Stimulated activated CD8-positive, alpha-beta memory T cell treated with anti-CD3 and anti-CD28 coated beads, Interleukin-4, amount 100 ng/mL, for 24 hours (primary cell): ENCODE measurements around the gene TNFSF13B.
"Not testable (repeated sequence)": the region's sequence is repeated elsewhere in the genome, so short reads cannot be mapped to it uniquely, and the experiment has no call there.

Source experiments
- DNase-seq: peaks from one replicate; pipeline ENCODE4 v3.0.0-alpha.2; 2020; ENCODE audit warnings: low read depth

Gene TNFSF13B

GRCh38 chr13:108283110-108283509 is 13.6 kb downstream of the TNFSF13B start:
- no peak for DNase-seq

GRCh38 chr13:108288741-108289140 is 19.2 kb downstream of the TNFSF13B start:
- no peak for DNase-seq

- DNase-seq: no peak
Observed at GRCh38 chr13:108289819-108290218, 20.3 kb downstream of the TNFSF13B start.

- DNase-seq: no peak
Observed at GRCh38 chr13:108297114-108297513, 27.6 kb downstream of the TNFSF13B start.

- DNase-seq: no peak
Observed at GRCh38 chr13:108302279-108302678, 32.8 kb downstream of the TNFSF13B start.

GRCh38 chr13:108304170-108305016 is 34.9 kb downstream of the TNFSF13B start:
- no peak for DNase-seq

- no peak for DNase-seq
Observed at GRCh38 chr13:108305655-108306054, 36.1 kb downstream of the TNFSF13B start.

GRCh38 chr13:108306860-108307259 is 37.3 kb downstream of the TNFSF13B start:
- DNase-seq: no peak

GRCh38 chr13:108311596-108311995 is 42.1 kb downstream of the TNFSF13B start:
- DNase-seq: not testable (repeated sequence)

GRCh38 chr13:108313382-108313781 is 43.9 kb downstream of the TNFSF13B start:
- DNase-seq: no peak

GRCh38 chr13:108315273-108315672 is 45.8 kb downstream of the TNFSF13B start:
- DNase-seq: no peak

GRCh38 chr13:108315991-108316390 is 46.5 kb downstream of the TNFSF13B start:
- DNase-seq: no peak

GRCh38 chr13:108316413-108316812 is 46.9 kb downstream of the TNFSF13B start:
- DNase-seq: no peak

- no peak for DNase-seq
Observed at GRCh38 chr13:108322206-108322824, 52.8 kb downstream of the TNFSF13B start.

GRCh38 chr13:108323031-108323430 is 53.5 kb downstream of the TNFSF13B start:
- no peak for DNase-seq

GRCh38 chr13:108325863-108326262 is 56.3 kb downstream of the TNFSF13B start:
- DNase-seq: no peak

- no peak for DNase-seq
Observed at GRCh38 chr13:108326309-108326708, 56.8 kb downstream of the TNFSF13B start.

GRCh38 chr13:108328848-108329247 is 59.3 kb downstream of the TNFSF13B start:
- DNase-seq: no peak

GRCh38 chr13:108332791-108333190 is 63.3 kb downstream of the TNFSF13B start:
- no peak for DNase-seq

GRCh38 chr13:108342369-108343289 is 73.1 kb downstream of the TNFSF13B start:
- DNase-seq: no peak

- DNase-seq: no peak
Observed at GRCh38 chr13:108345016-108345415, 75.5 kb downstream of the TNFSF13B start.

- DNase-seq: no peak
Observed at GRCh38 chr13:108346376-108346775, 76.9 kb downstream of the TNFSF13B start.
